Type B pancreatic cell (in vitro differentiated cells): ENCODE data around the gene THADA. TPM values are rescaled to one million over a fixed set of nuclear protein-coding genes. Genes with fewer than 3 reads are reported as not detected.
A peak's percentile ranks its signal among the peaks of the same experiment; 100 is the strongest.

Source experiments
- DNase-seq: peaks from one replicate; pipeline ENCODE4 v3.0.0; 2021; ENCODE audit warnings: mixed read lengths; ENCODE audit not compliant: unreplicated experiment; ENCODE audit errors: extremely low spot score
- H3K27ac Mint-ChIP-seq: 2 replicates; pipeline ENCODE4 v1.8.0; 2021; ENCODE audit warnings: mild to moderate bottlenecking, mixed read lengths
- H3K27me3 Mint-ChIP-seq: 2 replicates; pipeline ENCODE4 v1.8.0; 2021; ENCODE audit warnings: mixed read lengths
- H3K36me3 Mint-ChIP-seq: 2 replicates; pipeline ENCODE4 v1.8.0; 2021; ENCODE audit warnings: mixed read lengths
- H3K4me1 Mint-ChIP-seq: one replicate; pipeline ENCODE4 v1.8.0; 2021; ENCODE audit warnings: mixed read lengths; ENCODE audit not compliant: unreplicated experiment
- H3K4me3 Mint-ChIP-seq: 2 replicates; pipeline ENCODE4 v1.8.0; 2021; ENCODE audit warnings: mild to moderate bottlenecking, mixed read lengths
- H3K9me3 Mint-ChIP-seq: 2 replicates; pipeline ENCODE4 v1.8.0; 2021; ENCODE audit warnings: mixed read lengths
- total RNA-seq: library from RNA; stranded (reverse); gene quantifications from 2 replicates; pipeline ENCODE4 v1.2.1, GENCODE V29; 2021; ENCODE audit warnings: low replicate concordance
- TF ChIP-seq, protein P1 (sequence below): fragments of 200-600 bp; sonication (generic); conservative IDR thresholded peaks from 2 replicates; pipeline ENCODE4 v1.5.0; 2021; ENCODE audit warnings: antibody characterized with exemption, mild to moderate bottlenecking

The THADA gene
- total RNA-seq, 1 donor from 2014 or later: 35.6 TPM

DNA sequence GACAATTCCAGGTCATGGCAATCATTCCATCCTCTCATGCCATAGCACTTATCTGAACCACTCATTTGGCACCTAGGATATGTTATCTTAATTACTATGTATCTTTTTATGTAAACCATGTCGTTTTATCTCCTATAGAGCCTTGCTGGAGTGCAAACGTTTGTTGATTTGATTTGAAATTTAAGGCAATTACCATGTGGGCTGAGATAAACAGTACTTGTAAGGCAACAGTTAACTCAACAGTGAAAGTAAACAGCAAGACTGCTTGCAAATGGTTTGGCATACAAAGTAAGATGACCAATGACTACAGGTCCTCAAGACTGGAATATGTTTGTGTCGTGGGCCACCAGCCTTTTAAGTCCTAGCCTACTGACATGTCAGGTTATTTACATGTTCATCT lies 235.7 kb downstream of the THADA start:
- H3K9me3 Mint-ChIP-seq: no peaks in the 10 kb centered on the region
- H3K4me3 Mint-ChIP-seq: no peak overlapping the region
- peaks cover 15% of the 10 kb centered on the region for H3K36me3 Mint-ChIP-seq
- TF ChIP-seq, protein P1, sequence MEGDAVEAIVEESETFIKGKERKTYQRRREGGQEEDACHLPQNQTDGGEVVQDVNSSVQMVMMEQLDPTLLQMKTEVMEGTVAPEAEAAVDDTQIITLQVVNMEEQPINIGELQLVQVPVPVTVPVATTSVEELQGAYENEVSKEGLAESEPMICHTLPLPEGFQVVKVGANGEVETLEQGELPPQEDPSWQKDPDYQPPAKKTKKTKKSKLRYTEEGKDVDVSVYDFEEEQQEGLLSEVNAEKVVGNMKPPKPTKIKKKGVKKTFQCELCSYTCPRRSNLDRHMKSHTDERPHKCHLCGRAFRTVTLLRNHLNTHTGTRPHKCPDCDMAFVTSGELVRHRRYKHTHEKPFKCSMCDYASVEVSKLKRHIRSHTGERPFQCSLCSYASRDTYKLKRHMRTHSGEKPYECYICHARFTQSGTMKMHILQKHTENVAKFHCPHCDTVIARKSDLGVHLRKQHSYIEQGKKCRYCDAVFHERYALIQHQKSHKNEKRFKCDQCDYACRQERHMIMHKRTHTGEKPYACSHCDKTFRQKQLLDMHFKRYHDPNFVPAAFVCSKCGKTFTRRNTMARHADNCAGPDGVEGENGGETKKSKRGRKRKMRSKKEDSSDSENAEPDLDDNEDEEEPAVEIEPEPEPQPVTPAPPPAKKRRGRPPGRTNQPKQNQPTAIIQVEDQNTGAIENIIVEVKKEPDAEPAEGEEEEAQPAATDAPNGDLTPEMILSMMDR: no peak
- H3K4me1 Mint-ChIP-seq: peaks cover 43% of the 10 kb centered on the region
- no peak overlapping the region for H3K27ac Mint-ChIP-seq
- no peak for DNase-seq
- no peaks in the 10 kb centered on the region for H3K27me3 Mint-ChIP-seq

DNA sequence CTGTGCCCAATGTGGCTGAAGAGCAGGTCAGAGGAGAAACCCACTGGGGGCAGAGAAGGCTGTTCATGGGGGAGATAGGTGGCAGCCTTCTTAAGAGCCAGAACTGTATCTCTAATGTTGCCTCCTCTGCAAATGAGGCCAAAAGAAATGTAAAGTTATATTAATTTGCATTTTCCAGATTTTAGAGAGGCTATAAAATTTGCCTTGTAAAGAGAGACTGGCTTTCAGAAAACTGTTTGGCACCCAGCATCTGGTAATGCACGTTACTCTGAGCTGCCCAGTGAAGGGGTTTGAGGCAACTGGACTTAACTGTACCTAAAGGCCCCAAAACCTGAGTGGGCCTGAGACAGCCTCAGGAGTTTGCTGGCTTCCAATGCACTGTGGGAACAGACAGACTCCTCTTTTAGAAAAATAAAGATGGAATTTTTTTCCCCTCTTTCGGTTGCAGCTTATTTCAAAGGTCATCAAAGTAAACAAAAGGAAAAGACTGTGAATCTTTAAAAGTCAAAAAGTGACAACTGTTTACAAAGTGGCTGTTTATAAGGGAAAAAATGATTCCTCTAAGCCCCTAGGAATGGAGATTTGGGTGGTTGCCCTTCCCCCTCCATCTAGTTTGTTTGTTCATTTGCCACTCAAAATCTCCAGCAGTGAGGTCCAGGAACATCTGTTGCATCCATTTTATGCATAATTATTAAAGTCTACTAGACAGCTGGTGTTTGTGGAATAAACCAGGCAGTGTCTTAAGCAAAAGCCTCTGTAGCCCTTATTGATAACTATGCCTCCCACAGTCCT lies 237.2 kb downstream of the THADA start:
- Mint-ChIP-seq H3K9me3 (no peaks in the 10 kb centered on the region), H3K36me3 (peaks cover 12% of the 10 kb centered on the region), H3K4me3 (no peak overlapping the region), H3K27ac (peak overlapping the region; percentile 48), H3K27me3 (no peaks in the 10 kb centered on the region), H3K4me1 (peaks cover 42% of the 10 kb centered on the region)
- no peak for DNase-seq
- TF ChIP-seq, protein P1: no peak

DNA sequence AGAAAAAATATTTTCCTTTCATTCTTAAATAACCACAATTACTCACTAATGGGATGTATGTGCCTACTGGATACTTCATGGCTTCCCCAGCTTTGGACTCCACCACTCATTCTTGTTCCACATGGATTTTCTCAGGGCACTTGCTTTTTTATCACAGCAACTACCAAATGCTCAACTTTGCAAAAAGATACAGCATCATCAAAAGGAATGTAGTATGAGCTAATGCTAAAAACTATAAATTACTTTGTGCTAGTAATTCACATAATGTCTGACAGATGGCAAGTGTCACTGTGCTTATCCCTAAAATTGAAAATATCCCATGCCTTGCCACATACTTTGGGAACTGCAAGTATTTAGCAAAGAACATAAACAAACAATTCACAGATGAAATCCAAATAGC lies 239.1 kb downstream of the THADA start:
- H3K4me1 Mint-ChIP-seq: peaks cover 29% of the 10 kb centered on the region
- H3K9me3 Mint-ChIP-seq: no peaks in the 10 kb centered on the region
- DNase-seq: no peak
- H3K4me3 Mint-ChIP-seq: no peak overlapping the region
- no peaks in the 10 kb centered on the region for H3K27me3 Mint-ChIP-seq
- no peak overlapping the region for H3K27ac Mint-ChIP-seq
- TF ChIP-seq, protein P1: no peak
- H3K36me3 Mint-ChIP-seq: peaks cover 8% of the 10 kb centered on the region

DNA sequence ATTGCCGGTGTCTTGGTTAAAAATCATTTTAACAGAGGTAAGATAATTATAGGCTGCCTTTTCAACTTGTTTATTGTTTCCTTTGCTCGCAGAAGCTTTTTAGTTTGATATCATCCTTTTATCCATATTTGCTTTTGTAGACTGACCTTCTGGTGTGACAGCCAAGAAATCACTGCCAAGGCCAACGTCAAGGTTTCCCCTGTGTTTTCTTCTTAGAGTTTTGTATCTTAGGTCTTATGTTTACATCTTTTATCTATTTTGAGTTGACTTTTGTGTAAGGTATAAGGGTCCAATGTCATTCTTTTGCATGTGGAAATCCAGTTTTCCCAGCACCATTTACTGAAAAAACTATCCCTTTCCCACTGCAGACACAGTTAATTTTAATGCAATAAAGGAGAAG lies 240.4 kb downstream of the THADA start:
- H3K27ac Mint-ChIP-seq: no peak overlapping the region
- no peaks in the 10 kb centered on the region for H3K27me3 Mint-ChIP-seq
- TF ChIP-seq, protein P1: no peak
- H3K9me3 Mint-ChIP-seq: no peaks in the 10 kb centered on the region
- peaks cover 8% of the 10 kb centered on the region for H3K36me3 Mint-ChIP-seq
- no peak overlapping the region for H3K4me3 Mint-ChIP-seq
- DNase-seq: no peak
- H3K4me1 Mint-ChIP-seq: peaks cover 33% of the 10 kb centered on the region

DNA sequence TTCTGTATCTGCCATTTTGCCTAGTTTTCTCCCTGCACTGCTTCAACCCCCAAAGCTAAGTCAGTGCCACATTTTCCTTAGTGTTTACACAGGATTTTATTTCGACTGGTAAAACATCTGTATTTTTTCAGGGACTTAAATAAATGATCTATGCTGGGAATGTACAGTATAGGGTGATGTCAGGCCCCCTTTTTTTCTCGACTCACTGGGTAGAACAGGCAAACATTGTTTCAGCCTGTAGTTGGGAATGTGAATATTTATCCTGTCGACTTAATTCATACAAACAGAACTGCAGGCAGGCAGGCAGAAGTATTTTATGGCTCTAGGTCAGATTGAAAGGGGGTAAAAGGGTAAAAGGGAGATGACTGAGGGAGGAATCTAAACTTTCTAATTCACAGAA lies 245.9 kb downstream of the THADA start:
- peaks cover 68% of the 10 kb centered on the region for H3K4me1 Mint-ChIP-seq
- H3K4me3 Mint-ChIP-seq: peak overlapping the region; percentile 27
- TF ChIP-seq, protein P1: no peak
- H3K9me3 Mint-ChIP-seq: no peaks in the 10 kb centered on the region
- no peak for DNase-seq
- no peaks in the 10 kb centered on the region for H3K27me3 Mint-ChIP-seq
- H3K36me3 Mint-ChIP-seq: peaks cover 3% of the 10 kb centered on the region
- peak overlapping the region; percentile 61 for H3K27ac Mint-ChIP-seq
